IPS-15b (cell line): ENCODE results near the gene IGSF1.

Source experiments
- H3K27me3 ChIP-seq: one replicate; pipeline ENCODE4 v1.6.1; 2013; ENCODE audit warnings: low read length; ENCODE audit not compliant: control insufficient read depth, insufficient read depth
- H3K36me3 ChIP-seq: one replicate; pipeline ENCODE4 v1.6.1; 2013; ENCODE audit warnings: low read length; ENCODE audit not compliant: control insufficient read depth, insufficient read depth
- H3K4me1 ChIP-seq: one replicate; pipeline ENCODE4 v1.6.1; 2013; ENCODE audit warnings: mild to moderate bottlenecking, low read length; ENCODE audit not compliant: control insufficient read depth, insufficient read depth
- H3K4me3 ChIP-seq: one replicate; pipeline ENCODE4 v1.5.1; 2013; ENCODE audit warnings: low read depth, low read length
- H3K9ac ChIP-seq: one replicate; pipeline ENCODE4 v1.6.1; 2013; ENCODE audit warnings: low read depth, mild to moderate bottlenecking, low read length
- H3K9me3 ChIP-seq: one replicate; pipeline ENCODE4 v1.6.1; 2013; ENCODE audit warnings: mild to moderate bottlenecking, low read length; ENCODE audit not compliant: control insufficient read depth, insufficient read depth

IGSF1 gene

GRCh38 chrX:131301155-131301554 is 12.0 kb upstream of the IGSF1 start:
- no peaks in the 10 kb centered on the region for H3K27me3 ChIP-seq
- no peak overlapping the region for H3K9ac ChIP-seq
- no peaks in the 10 kb centered on the region for H3K36me3 ChIP-seq
- peaks cover 17% of the 10 kb centered on the region for H3K4me1 ChIP-seq
- H3K4me3 ChIP-seq = no peak overlapping the region
- no peaks in the 10 kb centered on the region for H3K9me3 ChIP-seq

- Histone ChIP-seq H3K36me3 (no peaks in the 10 kb centered on the region), H3K4me3 (no peak overlapping the region), H3K9ac (no peak overlapping the region), H3K27me3 (no peaks in the 10 kb centered on the region), H3K4me1 (peaks cover 22% of the 10 kb centered on the region), H3K9me3 (no peaks in the 10 kb centered on the region)
Observed at GRCh38 chrX:131298846-131299245, 9.7 kb upstream of the IGSF1 start.

- Histone ChIP-seq H3K4me3 (no peak overlapping the region), H3K9me3 (no peaks in the 10 kb centered on the region), H3K4me1 (peaks cover 24% of the 10 kb centered on the region), H3K36me3 (no peaks in the 10 kb centered on the region), H3K9ac (no peak overlapping the region), H3K27me3 (no peaks in the 10 kb centered on the region)
Observed at GRCh38 chrX:131298036-131298435, 8.9 kb upstream of the IGSF1 start.

GRCh38 chrX:131289527-131289926 is 421 bp upstream of the IGSF1 start:
- H3K27me3 ChIP-seq = no peaks in the 10 kb centered on the region
- peaks cover 6% of the 10 kb centered on the region for H3K36me3 ChIP-seq
- peak overlapping the region; percentile 12 for H3K9ac ChIP-seq
- peaks cover 29% of the 10 kb centered on the region for H3K4me1 ChIP-seq
- peak overlapping the region; percentile 20 for H3K4me3 ChIP-seq
- no peaks in the 10 kb centered on the region for H3K9me3 ChIP-seq

GRCh38 chrX:131288188-131288587 is 918 bp downstream of the IGSF1 start:
- Histone ChIP-seq H3K9me3 (no peaks in the 10 kb centered on the region), H3K4me3 (peak overlapping the region; percentile 61), H3K36me3 (peaks cover 6% of the 10 kb centered on the region), H3K27me3 (no peaks in the 10 kb centered on the region), H3K9ac (peak overlapping the region; percentile 57), H3K4me1 (peaks cover 28% of the 10 kb centered on the region)

GRCh38 chrX:131287560-131288179 is 1.4 kb downstream of the IGSF1 start:
- H3K9ac ChIP-seq = no peak overlapping the region
- no peaks in the 10 kb centered on the region for H3K27me3 ChIP-seq
- H3K9me3 ChIP-seq = no peaks in the 10 kb centered on the region
- H3K4me1 ChIP-seq = peaks cover 25% of the 10 kb centered on the region
- no peak overlapping the region for H3K4me3 ChIP-seq
- peaks cover 6% of the 10 kb centered on the region for H3K36me3 ChIP-seq

GRCh38 chrX:131279617-131280016 is 9.5 kb downstream of the IGSF1 start:
- Histone ChIP-seq H3K9me3 (no peaks in the 10 kb centered on the region), H3K27me3 (no peaks in the 10 kb centered on the region), H3K4me3 (no peak overlapping the region), H3K36me3 (peaks cover 3% of the 10 kb centered on the region), H3K4me1 (peaks cover 25% of the 10 kb centered on the region), H3K9ac (no peak overlapping the region)

- H3K27me3 ChIP-seq = no peaks in the 10 kb centered on the region
- H3K4me1 ChIP-seq = peaks cover 25% of the 10 kb centered on the region
- H3K36me3 ChIP-seq = peaks cover 3% of the 10 kb centered on the region
- no peak overlapping the region for H3K4me3 ChIP-seq
- H3K9me3 ChIP-seq = no peaks in the 10 kb centered on the region
- H3K9ac ChIP-seq = no peak overlapping the region
Observed at GRCh38 chrX:131279197-131279596, 9.9 kb downstream of the IGSF1 start.

- no peak overlapping the region for H3K4me3 ChIP-seq
- H3K36me3 ChIP-seq = peaks cover 3% of the 10 kb centered on the region
- peaks cover 25% of the 10 kb centered on the region for H3K4me1 ChIP-seq
- H3K27me3 ChIP-seq = no peaks in the 10 kb centered on the region
- peak overlapping the region; percentile 42 for H3K9ac ChIP-seq
- no peaks in the 10 kb centered on the region for H3K9me3 ChIP-seq
Observed at GRCh38 chrX:131277543-131278136, 11.5 kb downstream of the IGSF1 start.

- H3K9me3 ChIP-seq = no peaks in the 10 kb centered on the region
- no peak overlapping the region for H3K4me3 ChIP-seq
- H3K36me3 ChIP-seq = peaks cover 3% of the 10 kb centered on the region
- H3K27me3 ChIP-seq = no peaks in the 10 kb centered on the region
- no peak overlapping the region for H3K9ac ChIP-seq
- peaks cover 23% of the 10 kb centered on the region for H3K4me1 ChIP-seq
Observed at GRCh38 chrX:131273011-131273410, 16.1 kb downstream of the IGSF1 start.

- no peaks in the 10 kb centered on the region for H3K27me3 ChIP-seq
- H3K36me3 ChIP-seq = peaks cover 3% of the 10 kb centered on the region
- peaks cover 14% of the 10 kb centered on the region for H3K4me1 ChIP-seq
- H3K4me3 ChIP-seq = no peak overlapping the region
- no peak overlapping the region for H3K9ac ChIP-seq
- no peaks in the 10 kb centered on the region for H3K9me3 ChIP-seq
Observed at GRCh38 chrX:131271826-131272225, 17.3 kb downstream of the IGSF1 start.

GRCh38 chrX:131271274-131271673 is 17.8 kb downstream of the IGSF1 start:
- Histone ChIP-seq H3K36me3 (peaks cover 3% of the 10 kb centered on the region), H3K9ac (no peak overlapping the region), H3K9me3 (no peaks in the 10 kb centered on the region), H3K4me3 (no peak overlapping the region), H3K27me3 (no peaks in the 10 kb centered on the region), H3K4me1 (peaks cover 14% of the 10 kb centered on the region)
